Astrocyte (in vitro differentiated cells and primary cell): ENCODE measurements around the gene CDK14.

Experiments used
- EZH2 ChIP-seq: IDR thresholded peaks from 2 replicates; pipeline ENCODE4 v1.6.1; 2012; ENCODE audit warnings: mild to moderate bottlenecking, low read length, inconsistent platforms; ENCODE audit not compliant: insufficient read depth
- TF ChIP-seq, protein P1 (sequence below): IDR thresholded peaks from 2 replicates; pipeline ENCODE4 v1.5.1; 2011; ENCODE audit warnings: low read depth, mild to moderate bottlenecking, inconsistent platforms, low read length, moderate library complexity; ENCODE audit not compliant: insufficient read depth

- TF ChIP-seq, protein P1, sequence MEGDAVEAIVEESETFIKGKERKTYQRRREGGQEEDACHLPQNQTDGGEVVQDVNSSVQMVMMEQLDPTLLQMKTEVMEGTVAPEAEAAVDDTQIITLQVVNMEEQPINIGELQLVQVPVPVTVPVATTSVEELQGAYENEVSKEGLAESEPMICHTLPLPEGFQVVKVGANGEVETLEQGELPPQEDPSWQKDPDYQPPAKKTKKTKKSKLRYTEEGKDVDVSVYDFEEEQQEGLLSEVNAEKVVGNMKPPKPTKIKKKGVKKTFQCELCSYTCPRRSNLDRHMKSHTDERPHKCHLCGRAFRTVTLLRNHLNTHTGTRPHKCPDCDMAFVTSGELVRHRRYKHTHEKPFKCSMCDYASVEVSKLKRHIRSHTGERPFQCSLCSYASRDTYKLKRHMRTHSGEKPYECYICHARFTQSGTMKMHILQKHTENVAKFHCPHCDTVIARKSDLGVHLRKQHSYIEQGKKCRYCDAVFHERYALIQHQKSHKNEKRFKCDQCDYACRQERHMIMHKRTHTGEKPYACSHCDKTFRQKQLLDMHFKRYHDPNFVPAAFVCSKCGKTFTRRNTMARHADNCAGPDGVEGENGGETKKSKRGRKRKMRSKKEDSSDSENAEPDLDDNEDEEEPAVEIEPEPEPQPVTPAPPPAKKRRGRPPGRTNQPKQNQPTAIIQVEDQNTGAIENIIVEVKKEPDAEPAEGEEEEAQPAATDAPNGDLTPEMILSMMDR, result no peak
- TF ChIP-seq EZH2, result no peak
These were observed 399.9 kb downstream of the CDK14 start for GRCh38 chr7:90995996-90996395.
